ENCODE results near the gene SAMD8.

DNA sequence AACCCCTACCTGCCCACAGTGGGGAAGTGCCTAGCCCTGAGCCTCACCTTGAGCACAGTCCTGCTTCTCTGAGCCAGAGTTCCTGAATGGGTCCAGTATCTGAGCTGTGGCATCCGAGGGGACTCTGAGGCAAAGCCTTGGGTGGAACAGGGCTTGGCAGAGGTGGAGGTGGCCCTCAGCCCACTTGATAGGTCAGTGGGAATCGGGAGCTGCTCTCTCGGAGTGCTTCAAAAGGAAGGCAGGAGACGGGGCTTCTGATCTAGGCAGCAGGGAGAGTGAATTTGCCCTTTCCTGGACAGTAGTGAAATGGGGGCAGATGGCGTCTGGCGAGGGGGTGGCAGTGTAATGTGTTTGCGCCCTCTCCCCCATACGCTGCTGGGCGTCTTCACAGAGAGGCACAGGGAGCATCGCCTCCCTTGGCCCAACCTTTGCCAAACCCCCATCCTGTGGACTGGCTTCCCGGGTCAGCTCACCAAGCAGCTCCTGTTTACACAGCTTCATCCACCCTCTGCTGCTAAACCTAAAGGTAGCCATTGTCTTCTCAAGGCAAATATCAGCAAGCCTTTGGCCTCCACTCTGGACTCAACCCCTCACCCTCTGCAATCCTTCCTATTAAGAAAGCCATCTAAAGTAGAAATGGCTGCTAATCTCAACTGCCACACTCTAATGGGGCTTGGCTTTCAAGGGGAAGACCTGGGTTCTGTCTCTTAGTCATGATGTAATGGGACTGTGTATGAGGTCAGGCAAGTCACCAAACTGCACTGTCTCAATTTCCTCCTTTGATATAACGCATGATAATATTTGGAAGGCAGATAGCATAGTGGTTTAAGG lies 78.0 kb downstream of the SAMD8 start:
- TF ChIP-seq, protein P1, sequence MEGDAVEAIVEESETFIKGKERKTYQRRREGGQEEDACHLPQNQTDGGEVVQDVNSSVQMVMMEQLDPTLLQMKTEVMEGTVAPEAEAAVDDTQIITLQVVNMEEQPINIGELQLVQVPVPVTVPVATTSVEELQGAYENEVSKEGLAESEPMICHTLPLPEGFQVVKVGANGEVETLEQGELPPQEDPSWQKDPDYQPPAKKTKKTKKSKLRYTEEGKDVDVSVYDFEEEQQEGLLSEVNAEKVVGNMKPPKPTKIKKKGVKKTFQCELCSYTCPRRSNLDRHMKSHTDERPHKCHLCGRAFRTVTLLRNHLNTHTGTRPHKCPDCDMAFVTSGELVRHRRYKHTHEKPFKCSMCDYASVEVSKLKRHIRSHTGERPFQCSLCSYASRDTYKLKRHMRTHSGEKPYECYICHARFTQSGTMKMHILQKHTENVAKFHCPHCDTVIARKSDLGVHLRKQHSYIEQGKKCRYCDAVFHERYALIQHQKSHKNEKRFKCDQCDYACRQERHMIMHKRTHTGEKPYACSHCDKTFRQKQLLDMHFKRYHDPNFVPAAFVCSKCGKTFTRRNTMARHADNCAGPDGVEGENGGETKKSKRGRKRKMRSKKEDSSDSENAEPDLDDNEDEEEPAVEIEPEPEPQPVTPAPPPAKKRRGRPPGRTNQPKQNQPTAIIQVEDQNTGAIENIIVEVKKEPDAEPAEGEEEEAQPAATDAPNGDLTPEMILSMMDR (IDR thresholded peaks at IDR 0.05) = no peak
- no peak for TF ChIP-seq POLR2A (IDR thresholded peaks at IDR 0.05)

All from heart left ventricle (tissue), 13 donors.